Non-pigmented ciliary epithelial cell (primary cell): ENCODE data around the gene RAPGEF1.

Experiments
- DNase-seq: peaks from one replicate; pipeline ENCODE4 v3.0.0-alpha.2; 2010; ENCODE audit warnings: low read depth

RAPGEF1 gene

GRCh38 chr9:131529597-131530545, 210.0 kb downstream of the RAPGEF1 start:
- no peak for DNase-seq

DNA sequence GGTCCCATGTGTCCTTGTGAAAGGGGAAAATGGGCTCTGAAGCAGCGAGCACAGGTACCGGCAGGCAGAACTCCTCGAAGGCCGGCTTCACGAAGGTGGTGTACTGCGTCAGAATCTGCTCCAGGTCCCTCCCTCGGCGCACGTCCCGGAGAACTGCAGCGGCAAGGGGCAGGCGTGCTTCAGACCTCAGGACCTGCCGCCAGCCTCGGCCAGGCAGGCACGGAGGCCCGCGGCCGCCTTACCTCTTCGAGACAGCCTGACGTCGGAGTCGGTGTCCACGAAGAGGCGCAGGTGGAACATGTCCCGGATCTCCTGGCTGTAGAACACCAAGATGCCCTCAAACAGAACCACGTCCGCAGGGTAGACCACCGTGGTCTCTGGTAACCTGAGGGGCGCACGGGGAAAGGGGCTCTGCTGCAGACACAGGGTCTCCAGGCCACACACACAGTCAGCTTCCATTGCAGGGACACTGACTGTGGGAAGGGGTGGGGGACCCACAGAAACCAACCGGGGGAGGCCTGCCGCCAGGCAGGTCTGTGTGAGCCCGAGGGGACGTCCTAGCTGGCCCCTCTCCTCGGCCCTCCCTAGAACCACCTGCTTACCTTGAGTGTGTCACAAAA, 210.9 kb downstream of the RAPGEF1 start:
- no peak for DNase-seq

GRCh38 chr9:131528186-131528585, 211.7 kb downstream of the RAPGEF1 start:
- no peak for DNase-seq
